DOHH2 (cell line): ENCODE data around the gene PLCXD3.

Experiments used
- H3F3A ChIP-seq: fragments of 200-600 bp; sonication (generic), shearing (Covaris generic); 2 replicates; pipeline ENCODE4 v1.6.0; 2016; ENCODE audit warnings: antibody characterized with exemption, mild to moderate bottlenecking; ENCODE audit not compliant: control insufficient read depth, insufficient read depth
- H3K27ac ChIP-seq: fragments of 200-600 bp; sonication (generic); 2 replicates; pipeline ENCODE4 v1.5.1; 2014; ENCODE audit warnings: low read depth, mild to moderate bottlenecking, low read length, moderate library complexity
- H3K27me3 ChIP-seq: fragments of 200-600 bp; sonication (generic); 2 replicates; pipeline ENCODE4 v1.6.1; 2014; ENCODE audit warnings: mild to moderate bottlenecking, low read length, mixed read lengths; ENCODE audit not compliant: control insufficient read depth
- H3K36me3 ChIP-seq: fragments of 200-600 bp; sonication (generic); 2 replicates; pipeline ENCODE4 v1.6.1; 2014; ENCODE audit warnings: mild to moderate bottlenecking, low read length, moderate library complexity, mixed read lengths; ENCODE audit not compliant: control insufficient read depth
- H3K4me1 ChIP-seq: fragments of 200-600 bp; sonication (generic); 2 replicates; pipeline ENCODE4 v1.6.1; 2014; ENCODE audit warnings: mild to moderate bottlenecking, low read length, mixed read lengths; ENCODE audit not compliant: control insufficient read depth
- H3K4me2 ChIP-seq: fragments of 200-600 bp; sonication (generic); 2 replicates; pipeline ENCODE4 v1.6.0; 2014; ENCODE audit warnings: mild to moderate bottlenecking, low read length, moderate library complexity
- H3K4me3 ChIP-seq: fragments of 200-600 bp; sonication (generic); 2 replicates; pipeline ENCODE4 v1.5.1; 2014; ENCODE audit warnings: mild to moderate bottlenecking, low read length, mixed read lengths
- H3K79me2 ChIP-seq: fragments of 200-600 bp; sonication (generic); 2 replicates; pipeline ENCODE4 v1.6.1; 2014; ENCODE audit warnings: mild to moderate bottlenecking, low read length, mixed read lengths; ENCODE audit not compliant: control insufficient read depth
- H3K9me2 ChIP-seq: fragments of 200-600 bp; sonication (generic); replicated peaks from 2 replicates; pipeline ENCODE4 v1.6.1; 2014; ENCODE audit warnings: mild to moderate bottlenecking, low read length, mixed read lengths; ENCODE audit not compliant: control insufficient read depth
- H3K9me3 ChIP-seq: fragments of 200-600 bp; sonication (generic); 2 replicates; pipeline ENCODE4 v1.6.1; 2014; ENCODE audit warnings: antibody characterized with exemption, low read length, mixed read lengths; ENCODE audit not compliant: control insufficient read depth, insufficient read depth
- H4K20me1 ChIP-seq: fragments of 200-600 bp; sonication (generic); 2 replicates; pipeline ENCODE4 v1.6.0; 2014; ENCODE audit warnings: low read depth, mild to moderate bottlenecking, antibody characterized with exemption, low read length, moderate library complexity; ENCODE audit not compliant: control insufficient read depth, insufficient read depth
- CTCF ChIP-seq: fragments of 200-600 bp; sonication (generic); IDR thresholded peaks from one replicate; pipeline ENCODE4 v1.5.1; 2014; ENCODE audit warnings: antibody characterized with exemption, mild to moderate bottlenecking, low read depth, low read length; ENCODE audit not compliant: poor library complexity, severe bottlenecking
- EZH2phosphoT487 ChIP-seq: fragments of 200-600 bp; sonication (generic); IDR thresholded peaks from 2 replicates; pipeline ENCODE4 v1.6.1; 2017; ENCODE audit warnings: borderline replicate concordance, mild to moderate bottlenecking, antibody characterized with exemption, low read length, moderate library complexity, mixed read lengths

PLCXD3 gene

DNA sequence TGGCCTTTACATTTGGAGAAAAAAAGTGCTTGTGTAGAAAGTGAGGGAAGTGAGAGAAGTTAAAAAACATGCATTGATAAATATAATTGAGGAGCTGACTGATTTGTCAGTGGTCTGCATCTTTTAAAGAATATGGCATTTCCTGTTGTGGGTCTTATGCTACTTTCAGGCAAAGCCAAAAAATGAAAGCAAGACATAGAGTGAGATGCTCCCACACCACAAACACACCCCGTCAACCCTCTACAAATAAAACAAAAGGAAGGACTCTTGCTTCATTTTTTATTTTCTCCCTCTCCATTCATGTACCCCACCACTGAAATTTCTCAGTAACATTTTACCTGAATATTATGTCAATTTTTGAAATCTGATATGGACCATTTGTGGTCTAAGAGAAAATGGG lies 22.1 kb upstream of the PLCXD3 start:
- Histone ChIP-seq H3K27ac (no peak overlapping the region), H4K20me1 (no peaks in the 10 kb centered on the region), H3K4me2 (no peak overlapping the region), H3K4me3 (no peak overlapping the region), H3K9me2 (no peaks in the 10 kb centered on the region), H3K36me3 (no peaks in the 10 kb centered on the region), H3F3A (no peaks in the 10 kb centered on the region), H3K27me3 (no peaks in the 10 kb centered on the region), H3K4me1 (no peaks in the 10 kb centered on the region), H3K79me2 (no peaks in the 10 kb centered on the region), H3K9me3 (no peaks in the 10 kb centered on the region)
- no peak for TF ChIP-seq EZH2phosphoT487
- TF ChIP-seq CTCF = no peak

- no peaks in the 10 kb centered on the region for H3K9me3 ChIP-seq
- H3K4me3 ChIP-seq = no peak overlapping the region
- H3K9me2 ChIP-seq = no peaks in the 10 kb centered on the region
- H3K27me3 ChIP-seq = no peaks in the 10 kb centered on the region
- no peak overlapping the region for H3K4me2 ChIP-seq
- H3K79me2 ChIP-seq = no peaks in the 10 kb centered on the region
- H3K4me1 ChIP-seq = no peaks in the 10 kb centered on the region
- H4K20me1 ChIP-seq = no peaks in the 10 kb centered on the region
- H3K36me3 ChIP-seq = no peaks in the 10 kb centered on the region
- H3K27ac ChIP-seq = no peak overlapping the region
- no peaks in the 10 kb centered on the region for H3F3A ChIP-seq
- no peak for TF ChIP-seq EZH2phosphoT487
- no peak for TF ChIP-seq CTCF
These were observed 16.9 kb upstream of the PLCXD3 start for GRCh38 chr5:41527201-41527779.

- TF ChIP-seq CTCF = no peak
- no peak overlapping the region for H3K4me2 ChIP-seq
These were observed 16.3 kb upstream of the PLCXD3 start for GRCh38 chr5:41526699-41527098.

More at GRCh38 chr5:41526699-41527098, 16.3 kb upstream of the PLCXD3 start:
- H3K36me3 ChIP-seq = no peaks in the 10 kb centered on the region
- H3K27me3 ChIP-seq = no peaks in the 10 kb centered on the region
- H3K9me2 ChIP-seq = no peaks in the 10 kb centered on the region
- H3K4me3 ChIP-seq = no peak overlapping the region
- H3F3A ChIP-seq = no peaks in the 10 kb centered on the region
- no peak overlapping the region for H3K27ac ChIP-seq
- H3K9me3 ChIP-seq = no peaks in the 10 kb centered on the region
- H3K79me2 ChIP-seq = no peaks in the 10 kb centered on the region
- no peaks in the 10 kb centered on the region for H3K4me1 ChIP-seq
- no peaks in the 10 kb centered on the region for H4K20me1 ChIP-seq
